Ishikawa (cell line): ENCODE results near the gene CLPX.
A peak's percentile ranks its signal among the peaks of the same experiment; 100 is the strongest.

Source experiments
- CEBPB ChIP-seq: IDR thresholded peaks from 2 replicates; pipeline ENCODE4 v1.6.1; 2012
- CREB1 ChIP-seq: IDR thresholded peaks from 2 replicates; pipeline ENCODE4 v1.6.1; 2012; ENCODE audit warnings: low read depth
- EGR1 ChIP-seq: IDR thresholded peaks from 2 replicates; pipeline ENCODE4 v1.6.1; 2012
- EP300 ChIP-seq: IDR thresholded peaks from 2 replicates; pipeline ENCODE4 v1.6.1; 2012; ENCODE audit warnings: borderline replicate concordance
- FOXM1 ChIP-seq: IDR thresholded peaks from 2 replicates; pipeline ENCODE4 v1.6.1; 2012; ENCODE audit warnings: low read depth, borderline replicate concordance
- MAX ChIP-seq: IDR thresholded peaks from 2 replicates; pipeline ENCODE4 v1.6.1; 2012
- NFIC ChIP-seq: IDR thresholded peaks from 2 replicates; pipeline ENCODE4 v1.6.1; 2012
- RAD21 ChIP-seq: IDR thresholded peaks from 2 replicates; pipeline ENCODE4 v1.6.1; 2012; ENCODE audit warnings: low read depth
- TAF1 ChIP-seq: IDR thresholded peaks from 2 replicates; pipeline ENCODE4 v1.6.1; 2012; ENCODE audit warnings: low read depth, mild to moderate bottlenecking
- TCF12 ChIP-seq: IDR thresholded peaks from 2 replicates; pipeline ENCODE4 v1.6.1; 2012; ENCODE audit warnings: low read depth
- TEAD4 ChIP-seq: IDR thresholded peaks from 2 replicates; pipeline ENCODE4 v1.6.1; 2012
- USF1 ChIP-seq: IDR thresholded peaks from 2 replicates; pipeline ENCODE4 v1.6.1; 2012
- YY1 ChIP-seq: IDR thresholded peaks from 2 replicates; pipeline ENCODE4 v1.6.1; 2012; ENCODE audit warnings: low read depth
- ZBTB7A ChIP-seq: IDR thresholded peaks from 2 replicates; pipeline ENCODE4 v1.6.1; 2012; ENCODE audit warnings: low read depth
- TF ChIP-seq, protein P1 (sequence below): IDR thresholded peaks from 2 replicates; pipeline ENCODE4 v1.6.1; 2012; ENCODE audit warnings: low read depth, mild to moderate bottlenecking

CLPX gene

DNA sequence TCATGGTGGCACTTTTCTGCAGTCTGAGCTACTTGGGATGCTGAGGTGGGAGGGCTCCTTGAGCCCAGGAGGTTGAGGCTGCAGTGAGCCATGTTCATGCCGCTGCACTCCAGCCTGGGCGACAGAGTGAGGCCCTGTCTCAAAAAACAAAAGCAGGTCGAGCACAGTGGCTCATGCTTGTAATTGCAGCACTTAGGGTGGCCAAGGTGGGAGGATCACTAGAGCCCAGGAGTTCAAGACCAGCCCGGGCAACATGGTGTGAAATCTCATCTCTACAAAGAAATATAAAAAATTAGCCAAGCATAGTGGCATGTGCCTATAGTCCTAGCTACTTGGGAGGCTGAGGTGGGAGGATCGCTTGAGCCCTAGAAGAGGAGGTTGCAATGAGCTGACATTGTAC lies 80.1 kb downstream of the CLPX start:
- no peak for TF ChIP-seq EGR1
- no peak for TF ChIP-seq MAX
- no peak for TF ChIP-seq FOXM1
- no peak for TF ChIP-seq EP300
- no peak for TF ChIP-seq TAF1
- TF ChIP-seq, protein P1, sequence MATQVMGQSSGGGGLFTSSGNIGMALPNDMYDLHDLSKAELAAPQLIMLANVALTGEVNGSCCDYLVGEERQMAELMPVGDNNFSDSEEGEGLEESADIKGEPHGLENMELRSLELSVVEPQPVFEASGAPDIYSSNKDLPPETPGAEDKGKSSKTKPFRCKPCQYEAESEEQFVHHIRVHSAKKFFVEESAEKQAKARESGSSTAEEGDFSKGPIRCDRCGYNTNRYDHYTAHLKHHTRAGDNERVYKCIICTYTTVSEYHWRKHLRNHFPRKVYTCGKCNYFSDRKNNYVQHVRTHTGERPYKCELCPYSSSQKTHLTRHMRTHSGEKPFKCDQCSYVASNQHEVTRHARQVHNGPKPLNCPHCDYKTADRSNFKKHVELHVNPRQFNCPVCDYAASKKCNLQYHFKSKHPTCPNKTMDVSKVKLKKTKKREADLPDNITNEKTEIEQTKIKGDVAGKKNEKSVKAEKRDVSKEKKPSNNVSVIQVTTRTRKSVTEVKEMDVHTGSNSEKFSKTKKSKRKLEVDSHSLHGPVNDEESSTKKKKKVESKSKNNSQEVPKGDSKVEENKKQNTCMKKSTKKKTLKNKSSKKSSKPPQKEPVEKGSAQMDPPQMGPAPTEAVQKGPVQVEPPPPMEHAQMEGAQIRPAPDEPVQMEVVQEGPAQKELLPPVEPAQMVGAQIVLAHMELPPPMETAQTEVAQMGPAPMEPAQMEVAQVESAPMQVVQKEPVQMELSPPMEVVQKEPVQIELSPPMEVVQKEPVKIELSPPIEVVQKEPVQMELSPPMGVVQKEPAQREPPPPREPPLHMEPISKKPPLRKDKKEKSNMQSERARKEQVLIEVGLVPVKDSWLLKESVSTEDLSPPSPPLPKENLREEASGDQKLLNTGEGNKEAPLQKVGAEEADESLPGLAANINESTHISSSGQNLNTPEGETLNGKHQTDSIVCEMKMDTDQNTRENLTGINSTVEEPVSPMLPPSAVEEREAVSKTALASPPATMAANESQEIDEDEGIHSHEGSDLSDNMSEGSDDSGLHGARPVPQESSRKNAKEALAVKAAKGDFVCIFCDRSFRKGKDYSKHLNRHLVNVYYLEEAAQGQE, result no peak
- no peak for TF ChIP-seq CEBPB

GRCh38 chr15:65102912-65103311 lies 82.2 kb downstream of the CLPX start:
- TF ChIP-seq CEBPB (no peak), TEAD4 (no peak), NFIC (no peak), CREB1 (no peak), ZBTB7A (no peak), EP300 (no peak), FOXM1 (no peak), EGR1 (no peak), YY1 (no peak), RAD21 (no peak), TAF1 (no peak), MAX (no peak), USF1 (no peak), TCF12 (no peak)
- TF ChIP-seq, protein P1, result no peak

DNA sequence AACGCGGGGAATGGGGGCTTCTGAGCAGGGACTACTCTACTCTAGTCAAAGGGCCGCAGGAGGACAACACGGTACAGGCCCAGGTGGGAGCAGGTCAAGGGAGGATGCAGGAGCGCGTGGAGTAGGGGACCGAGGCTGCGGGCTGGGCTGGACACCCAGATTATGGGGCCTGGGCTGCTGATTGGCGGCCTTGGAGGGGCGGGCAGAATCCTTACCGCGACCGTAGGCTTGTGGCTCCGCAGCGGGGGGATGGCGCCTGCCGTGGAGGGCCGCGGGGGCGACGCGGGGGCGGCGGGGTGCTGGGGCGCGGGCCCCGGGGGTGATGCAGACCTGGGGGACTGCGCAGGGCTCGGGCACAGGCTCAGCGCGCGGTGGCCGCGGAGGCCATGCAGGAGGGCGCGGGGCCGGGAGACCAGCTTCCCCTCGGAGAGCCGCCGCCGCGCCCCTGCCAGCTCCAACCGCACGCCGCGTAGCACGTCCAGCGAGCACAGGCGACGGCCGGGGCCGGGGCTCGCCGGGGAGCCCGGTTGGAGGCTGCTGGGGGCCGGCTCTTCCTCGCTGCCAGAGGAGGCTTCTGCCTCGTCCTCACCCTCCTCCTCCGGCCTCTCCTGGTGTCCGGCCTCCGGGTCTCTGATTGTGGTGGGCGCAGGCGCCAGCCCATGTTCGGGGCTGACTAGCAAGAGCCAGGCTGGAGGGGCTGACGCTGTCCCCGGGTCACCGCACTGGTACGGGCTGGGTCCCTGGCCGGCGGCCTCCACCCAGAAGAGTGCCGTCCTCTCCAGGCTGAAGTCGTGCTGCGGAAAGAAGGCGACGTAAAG lies 83.0 kb downstream of the CLPX start:
- TF ChIP-seq CREB1 (no peak), TEAD4 (no peak), EP300 (no peak), ZBTB7A (no peak), CEBPB (no peak), TAF1 (no peak)

DNA sequence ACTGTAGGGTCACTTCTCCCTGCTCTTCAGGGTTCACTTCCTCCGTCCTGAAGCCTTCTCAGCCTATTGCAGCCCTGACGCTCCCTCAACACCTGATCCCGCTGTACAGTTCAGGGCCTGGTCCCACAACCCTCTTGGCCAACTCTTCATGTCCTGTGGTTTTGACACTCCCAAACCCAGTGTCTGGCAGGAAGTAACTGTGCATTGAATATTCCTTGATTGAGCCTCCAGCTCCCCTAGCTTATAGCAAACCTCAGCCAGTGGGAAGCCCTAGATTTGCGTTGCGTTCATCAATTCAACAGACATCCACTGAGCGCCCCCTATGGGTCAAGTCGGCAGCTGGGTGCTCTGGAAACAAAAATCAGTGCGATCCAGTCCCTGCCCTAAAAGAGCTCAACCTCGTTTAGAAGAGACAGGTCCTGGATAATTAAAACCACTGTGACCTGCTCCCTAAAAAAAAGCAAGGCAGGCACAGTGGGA lies 83.7 kb downstream of the CLPX start:
- TF ChIP-seq, protein P1, result no peak
- peak; percentile 81 for TF ChIP-seq RAD21

DNA sequence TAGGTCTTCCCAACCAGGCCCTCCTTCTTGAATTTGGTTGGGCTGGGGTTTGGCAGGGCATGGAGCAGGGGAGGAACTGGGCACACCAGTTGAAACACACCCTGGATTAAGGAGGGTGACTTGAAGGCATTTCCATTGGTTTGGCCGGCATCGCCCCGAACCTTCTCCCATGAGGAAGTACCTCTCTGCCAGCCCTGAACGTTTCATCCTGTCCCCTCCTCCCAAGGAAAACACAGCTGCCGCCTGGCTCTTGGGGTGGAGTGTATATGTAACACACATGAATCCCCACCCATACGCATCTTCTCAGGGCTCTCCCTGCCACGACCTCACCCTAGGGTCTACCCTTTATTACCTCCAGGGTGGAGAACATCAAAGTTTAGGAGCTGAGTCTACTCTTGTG lies 84.7 kb downstream of the CLPX start:
- TF ChIP-seq TEAD4 (no peak), CREB1 (no peak), RAD21 (no peak), CEBPB (no peak), TAF1 (no peak), ZBTB7A (no peak), NFIC (no peak), EGR1 (no peak), YY1 (no peak), TCF12 (no peak), EP300 (no peak)
